Pancreas (tissue), 10 donors: ENCODE results near the gene HCAR3. TPM values are rescaled to one million over a fixed set of nuclear protein-coding genes. Genes with fewer than 3 reads are reported as not detected.
"Not testable (repeated sequence)": the region's sequence is repeated elsewhere in the genome, so short reads cannot be mapped to it uniquely, and the experiment has no call there.

Experiments used
- ATAC-seq, 4 donors: fragments of 200-7000 bp; cut with Tn5 transposase; one replicate each; pipeline versions ENCODE4 v1.8.0 to v1.9.1; 2020; ENCODE audit warnings: mild to moderate bottlenecking in 4 of 4, moderate library complexity in 4 of 4
- DNase-seq, 6 donors: peaks; one replicate each; pipeline ENCODE4 v3.0.0-alpha.2; 2020
- FAIRE-seq: peaks from 2 replicates; lab custom pipeline; 2012; peaks lifted over from hg19 to GRCh38; lab: Jason Lieb, UNC
- H3K27ac ChIP-seq, 4 donors: fragments of 200-600 bp; sonication (generic); 1 replicate in 3 of 4; 2 replicates in 1 of 4; pipeline versions ENCODE4 v1.5.0 to v1.8.0; 2020
- H3K27me3 ChIP-seq, 4 donors: fragments of 200-600 bp; one replicate each; pipeline ENCODE4 v1.8.0; 2021
- H3K36me3 ChIP-seq, 3 donors: fragments of 200-600 bp; sonication (generic) in 1 of 3; one replicate each; pipeline versions ENCODE4 v1.5.0 to v1.8.0; 2020 to 2021
- H3K4me1 ChIP-seq, 3 donors: fragments of 200-600 bp; one replicate each; pipeline ENCODE4 v1.8.0; 2021
- H3K4me3 ChIP-seq, 4 donors: fragments of 200-600 bp; sonication (generic) in 2 of 4; one replicate each; pipeline versions ENCODE4 v1.5.0 to v1.8.0; 2020 to 2021
- H3K9me3 ChIP-seq, 4 donors: fragments of 200-600 bp; one replicate each; pipeline ENCODE4 v1.8.0; 2021
- CTCF ChIP-seq, 4 donors: fragments of 200-600 bp; sonication (generic) in 3 of 4; IDR thresholded peaks; one replicate each; pipeline versions ENCODE4 v1.5.0 to v1.8.0; 2021; ENCODE audit warnings: antibody characterized with exemption in 4 of 4
- WGBS, 2 donors: extraction: QIAGEN DNeasy Blood & Tissue Kit; methylation state at CpG; one replicate each; pipeline ENCODE4 v1.1.7; 2013; 5-methylcytosine and 5-hydroxymethylcytosine counted together
- intact Hi-C, 3 donors: fragments of 100-400 bp; cut with DNase I; formaldehyde crosslinking; loops; one replicate each; pipeline versions ENCODE4 v1.11.1 to v1.14.2; 2022
- polyA plus RNA-seq, 2 donors: library from polyadenylated mRNA; stranded (reverse); fragments of 200-250 nt; gene quantifications; one replicate each; pipeline ENCODE4 v1.2.3, GENCODE V29; 2013
- total RNA-seq, 6 donors: library from RNA; stranded (reverse); fragmentation: NEBNext Ultra II Directional in 4 of 6; extraction: Animal tissue kit (Norgen Biotek cat#: 25700) in 4 of 6; gene quantifications; one replicate each; pipeline versions ENCODE4 v1.2.1 to v1.2.4, GENCODE V29; 2021 to 2023
- donor health status: healthy with polysubstance abuse.
- donor health status: DM: no; HTN: no; CAD: no; lungs with moderate emphysema.
- donor health status: DM: no; HTN: no; CAD: no.
- donor health status: control.
- donor health status: control.
- donor health status: Bipolar disorder and iron deficiency.
- donor health status: DM: yes; HTN: yes; CAD: no.
- donor health status: DM: no; HTN: no; CAD: no.
- donor health status: DM: no; HTN: no; CAD: no.
- donor health status: DM: yes; HTN: yes; CAD: no.

The HCAR3 gene
- total and polyA plus RNA-seq, 8 donors = 0.12 to 0.49 (median 0.22) TPM; not detected in 5

DNA sequence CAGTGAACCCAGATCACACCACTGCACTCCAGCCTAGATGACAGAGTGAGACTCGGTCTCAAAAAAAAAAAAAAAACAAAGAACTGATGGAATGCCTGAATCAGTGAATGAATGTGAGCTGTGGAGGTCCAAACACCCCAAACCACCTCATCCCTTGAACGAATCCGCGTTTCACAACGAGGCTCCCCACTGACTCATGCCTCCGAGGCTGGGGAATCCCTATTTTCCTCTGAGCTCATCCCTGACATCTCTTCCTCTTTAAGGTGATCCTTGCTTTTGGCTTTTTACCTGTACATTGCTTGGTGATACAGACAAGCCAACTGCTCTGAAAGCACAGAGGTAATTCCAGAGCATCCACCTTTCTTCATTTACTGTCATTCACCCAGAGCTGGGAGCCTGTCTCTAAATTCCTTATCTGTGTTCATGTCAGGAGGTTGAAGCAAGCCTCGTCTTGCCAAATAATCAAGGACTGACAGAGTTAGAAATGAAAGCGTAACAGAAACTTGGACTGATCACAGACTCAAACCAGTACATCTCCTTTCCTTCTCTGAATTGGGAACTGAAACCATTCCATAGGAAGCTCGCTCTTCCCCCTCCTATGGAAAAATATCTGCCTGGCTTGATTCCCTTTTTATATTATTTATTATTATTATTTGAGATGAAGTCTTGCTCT lies 16.4 kb downstream of the HCAR3 start:
- H3K36me3 ChIP-seq, H3K27ac ChIP-seq, FAIRE-seq, H3K4me1 ChIP-seq, DNase-seq, H3K4me3 ChIP-seq, H3K9me3 ChIP-seq, intact Hi-C loops, H3K27me3 ChIP-seq: not testable (repeated sequence)
- WGBS, 2 donors = 64 to 73% methylated on average over 2 of the region's 9 CpGs
- peak in 2 of 4 donors; percentile 51 for ATAC-seq

- H3K9me3 ChIP-seq, H3K4me1 ChIP-seq: not testable (repeated sequence)
Observed at GRCh38 chr12:122696922-122697321, 19.7 kb downstream of the HCAR3 start.

GRCh38 chr12:122691566-122691965 lies 25.0 kb downstream of the HCAR3 start:
- no peak for FAIRE-seq
- H3K27ac ChIP-seq = no peak overlapping the region
- H3K27me3 ChIP-seq = no peaks in the 10 kb centered on the region
- H3K4me1 ChIP-seq = no peaks in the 10 kb centered on the region
- H3K9me3 ChIP-seq = no peaks in the 10 kb centered on the region
- no peak overlapping the region for H3K4me3 ChIP-seq
- no peak for TF ChIP-seq CTCF (IDR thresholded peaks at IDR 0.05)
- intact Hi-C loops = no loop called here
- no peaks in the 10 kb centered on the region for H3K36me3 ChIP-seq
- ATAC-seq = no peak
- 47 to 56% methylated on average over 3 of the region's 3 CpGs for WGBS, 2 donors
- no peak for DNase-seq

More at GRCh38 chr12:122696922-122697321, 19.7 kb downstream of the HCAR3 start:
- intact Hi-C loops, H3K36me3 ChIP-seq, H3K27ac ChIP-seq, ATAC-seq, H3K4me3 ChIP-seq, DNase-seq, FAIRE-seq, H3K27me3 ChIP-seq: not testable (repeated sequence)
- 84 to 85% methylated on average over 2 of the region's 2 CpGs for WGBS, 2 donors

GRCh38 chr12:122688291-122688690 lies 28.3 kb downstream of the HCAR3 start:
- Histone ChIP-seq H3K4me3 (no peak overlapping the region), H3K9me3 (no peaks in the 10 kb centered on the region), H3K36me3 (no peaks in the 10 kb centered on the region), H3K4me1 (no peaks in the 10 kb centered on the region), H3K27me3 (no peaks in the 10 kb centered on the region), H3K27ac (no peak overlapping the region)
- DNase-seq (no peak), FAIRE-seq (no peak), ATAC-seq (peak in 1 of 4 donors; percentile 28)
- no peak for TF ChIP-seq CTCF (IDR thresholded peaks at IDR 0.05)
- 62 to 67% methylated on average over 3 of the region's 3 CpGs for WGBS, 2 donors
- intact Hi-C loops = no loop called here

DNA sequence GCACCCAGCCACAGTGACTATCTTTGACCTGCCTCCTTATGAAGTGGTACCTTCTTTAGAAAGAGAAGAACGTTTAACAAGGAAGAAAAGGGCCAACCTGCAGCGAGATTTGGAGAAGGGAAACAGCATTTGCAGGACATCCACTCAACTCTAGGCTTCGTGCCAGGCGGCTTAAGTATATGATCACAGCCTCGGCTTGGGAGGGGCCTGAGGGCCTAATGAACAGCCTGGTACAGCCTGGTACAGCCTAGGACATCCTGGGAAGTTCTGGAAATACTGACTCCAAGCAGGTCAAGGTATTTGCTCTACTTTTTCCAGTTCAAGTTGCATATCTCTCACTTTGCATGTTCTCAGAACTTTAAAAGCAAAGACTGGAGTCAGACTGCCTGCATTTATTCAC lies 29.5 kb downstream of the HCAR3 start:
- intact Hi-C loops = no loop called here
- 49 to 52% methylated on average over 5 of the region's 5 CpGs for WGBS, 2 donors
- Histone ChIP-seq H3K27me3 (no peaks in the 10 kb centered on the region), H3K36me3 (no peaks in the 10 kb centered on the region), H3K9me3 (no peaks in the 10 kb centered on the region), H3K4me1 (no peaks in the 10 kb centered on the region), H3K4me3 (no peak overlapping the region), H3K27ac (no peak overlapping the region)
- DNase-seq (no peak), FAIRE-seq (no peak), ATAC-seq (no peak)
- no peak for TF ChIP-seq CTCF (IDR thresholded peaks at IDR 0.05)

GRCh38 chr12:122686538-122686937 lies 30.1 kb downstream of the HCAR3 start:
- ATAC-seq (no peak), FAIRE-seq (no peak), DNase-seq (no peak)
- Histone ChIP-seq H3K4me1 (no peaks in the 10 kb centered on the region), H3K36me3 (no peaks in the 10 kb centered on the region), H3K4me3 (no peak overlapping the region), H3K27ac (no peak overlapping the region), H3K9me3 (no peaks in the 10 kb centered on the region), H3K27me3 (no peaks in the 10 kb centered on the region)
- intact Hi-C loops = no loop called here
- 82 to 91% methylated on average over 3 of the region's 3 CpGs for WGBS, 2 donors
- TF ChIP-seq CTCF (IDR thresholded peaks at IDR 0.05) = no peak
